GM19463 (cell line): ENCODE measurements around the gene IGSF6.
"Not testable (repeated sequence)": the region's sequence is repeated elsewhere in the genome, so short reads cannot be mapped to it uniquely, and the experiment has no call there.

Source experiments
- ATAC-seq: cut with Tn5 transposase; IDR thresholded peaks from one replicate; pipeline ENCODE4 v1.9.1; 2021; ENCODE audit warnings: mild to moderate bottlenecking, moderate library complexity; ENCODE audit not compliant: unreplicated experiment

Gene IGSF6

GRCh38 chr16:21654466-21654865, 2.1 kb upstream of the IGSF6 start:
- no peak for ATAC-seq

GRCh38 chr16:21653571-21653970, 1.2 kb upstream of the IGSF6 start:
- ATAC-seq, result no peak

- ATAC-seq, result no peak
These were observed 893 bp downstream of the IGSF6 start for GRCh38 chr16:21651515-21651914.

GRCh38 chr16:21650521-21650920, 1.9 kb downstream of the IGSF6 start:
- no peak for ATAC-seq

GRCh38 chr16:21649826-21650406, 2.5 kb downstream of the IGSF6 start:
- ATAC-seq, result not testable (repeated sequence)

GRCh38 chr16:21647562-21648164, 4.7 kb downstream of the IGSF6 start:
- no peak for ATAC-seq

GRCh38 chr16:21646721-21647561, 5.5 kb downstream of the IGSF6 start:
- peak; percentile 92 for ATAC-seq

- ATAC-seq, result no peak
These were observed 6.3 kb downstream of the IGSF6 start for GRCh38 chr16:21646091-21646490.

GRCh38 chr16:21645261-21645721, 7.1 kb downstream of the IGSF6 start:
- ATAC-seq, result no peak

- ATAC-seq, result no peak
These were observed 7.7 kb downstream of the IGSF6 start for GRCh38 chr16:21644674-21645073.

- no peak for ATAC-seq
These were observed 8.6 kb downstream of the IGSF6 start for GRCh38 chr16:21643785-21644184.

- ATAC-seq, result no peak
These were observed 9.5 kb downstream of the IGSF6 start for GRCh38 chr16:21642861-21643260.

- ATAC-seq, result no peak
These were observed 10.5 kb downstream of the IGSF6 start for GRCh38 chr16:21641916-21642315.

GRCh38 chr16:21639493-21639892, 12.9 kb downstream of the IGSF6 start:
- ATAC-seq, result no peak

GRCh38 chr16:21638573-21638975, 13.8 kb downstream of the IGSF6 start:
- no peak for ATAC-seq

GRCh38 chr16:21637032-21637968, 15.1 kb downstream of the IGSF6 start:
- ATAC-seq, result no peak

GRCh38 chr16:21635694-21636093, 16.7 kb downstream of the IGSF6 start:
- ATAC-seq, result not testable (repeated sequence)

GRCh38 chr16:21634216-21634615, 18.2 kb downstream of the IGSF6 start:
- ATAC-seq, result no peak

- ATAC-seq, result not testable (repeated sequence)
These were observed 20.3 kb downstream of the IGSF6 start for GRCh38 chr16:21631951-21632575.

GRCh38 chr16:21631376-21631775, 21.0 kb downstream of the IGSF6 start:
- not testable (repeated sequence) for ATAC-seq
